B cell (primary cell): Measurements from ENCODE around the gene ADIPOR1. TPM values are rescaled to one million over a fixed set of nuclear protein-coding genes. Genes with fewer than 3 reads are reported as not detected.
"Not testable (repeated sequence)": the region's sequence is repeated elsewhere in the genome, so short reads cannot be mapped to it uniquely, and the experiment has no call there.

Experiments used
- ATAC-seq: fragments of 200-7000 bp; cut with Tn5 transposase; one replicate; pipeline ENCODE4 v1.10.0; 2021; ENCODE audit warnings: low read depth, mild to moderate bottlenecking, moderate number of reproducible peaks, moderate library complexity
- CTCF ChIA-PET: fragments of 350-600 bp; sonication (Branson Sonifier 250); formaldehyde crosslinking; loops from one replicate; lab custom pipeline; 2021; ENCODE audit warnings: antibody characterized with exemption, inconsistent platforms; lab: Charles Lee
- POLR2A ChIA-PET: fragments of 350-600 bp; sonication (Branson Sonifier 250); formaldehyde crosslinking; loops from one replicate; lab custom pipeline; 2021; ENCODE audit warnings: antibody characterized with exemption; lab: Charles Lee
- DNase-seq: peaks from one replicate; pipeline ENCODE4 v3.0.0; 2013
- H2AFZ ChIP-seq: 2 replicates; pipeline ENCODE4 v1.6.1; 2012; ENCODE audit warnings: mild to moderate bottlenecking, low read depth, low read length; ENCODE audit not compliant: insufficient read depth, poor library complexity, severe bottlenecking
- H3K27ac ChIP-seq, 2 donors: 1 replicate in 1 of 2; 2 replicates in 1 of 2; pipeline ENCODE4 v1.5.1; 2012 to 2013; ENCODE audit warnings: low read length in 2 of 2, mild to moderate bottlenecking in 2 of 2, moderate library complexity in 1 of 2
- H3K27me3 ChIP-seq, 4 experiments: fragments of 200-600 bp in 1 of 4; sonication (generic) in 1 of 4; replicated peaks in 1 of 4; 1 replicate in 2 of 4; 2 replicates in 2 of 4; pipeline versions ENCODE4 v1.6.1 to v1.7.0; 2013 to 2016; ENCODE audit warnings: low read length in 3 of 4, mild to moderate bottlenecking in 2 of 4, mixed read lengths in 1 of 4, moderate library complexity in 1 of 4; ENCODE audit not compliant: insufficient read depth in 4 of 4, control insufficient read depth in 3 of 4; ENCODE audit errors: control extremely low read depth in 1 of 4
- H3K36me3 ChIP-seq, 2 experiments: replicated peaks in 1 of 2; 1 replicate in 1 of 2; 2 replicates in 1 of 2; pipeline versions ENCODE4 v1.6.1 to v1.7.1; 2013; ENCODE audit warnings: low read length in 1 of 2; ENCODE audit not compliant: insufficient read depth in 2 of 2, control insufficient read depth in 1 of 2; ENCODE audit errors: control extremely low read depth in 1 of 2, extremely low read depth in 1 of 2
- H3K4me1 ChIP-seq, 2 donors: fragments of 200-600 bp in 1 of 2; sonication (generic) in 1 of 2; 1 replicate in 1 of 2; 2 replicates in 1 of 2; pipeline versions ENCODE4 v1.5.1 to v1.6.1; 2013 to 2017; ENCODE audit warnings: low read length in 2 of 2; ENCODE audit not compliant: control insufficient read depth in 2 of 2, insufficient read depth in 2 of 2
- H3K4me2 ChIP-seq: replicated peaks from 2 replicates; pipeline ENCODE3; 2012; ENCODE audit warnings: mild to moderate bottlenecking, low read depth, low read length; ENCODE audit not compliant: poor library complexity, severe bottlenecking
- H3K4me3 ChIP-seq, 5 experiments: fragments of 200-600 bp in 1 of 5; sonication (generic) in 1 of 5; 1 replicate in 3 of 5; 2 replicates in 2 of 5; pipeline versions ENCODE4 v1.5.1 to v1.7.0; 2011 to 2016; ENCODE audit warnings: low read length in 4 of 5, mild to moderate bottlenecking in 4 of 5, low read depth in 2 of 5, control low read depth in 1 of 5, moderate library complexity in 1 of 5; ENCODE audit not compliant: insufficient read depth in 1 of 5; ENCODE audit errors: control extremely low read depth in 1 of 5, extremely low read depth in 1 of 5
- H3K79me2 ChIP-seq: fragments of 200-600 bp; sonication (generic); one replicate; pipeline ENCODE4 v1.6.0; 2016; ENCODE audit warnings: low read length; ENCODE audit not compliant: control insufficient read depth, insufficient read depth
- H3K9ac ChIP-seq: fragments of 200-600 bp; sonication (generic); 2 replicates; pipeline ENCODE4 v1.6.1; 2017; ENCODE audit warnings: mild to moderate bottlenecking, low read length, moderate library complexity
- H3K9me3 ChIP-seq, 3 donors: one replicate each; pipeline versions ENCODE4 v1.6.1 to v1.7.1; 2013; ENCODE audit warnings: low read length in 2 of 3; ENCODE audit not compliant: control insufficient read depth in 2 of 3, insufficient read depth in 1 of 3; ENCODE audit errors: control extremely low read depth in 1 of 3
- H4K20me1 ChIP-seq: 2 replicates; pipeline ENCODE4 v1.6.0; 2012; ENCODE audit warnings: mild to moderate bottlenecking, low read length; ENCODE audit not compliant: insufficient read depth, control insufficient read depth, poor library complexity, severe bottlenecking
- H3K27ac Mint-ChIP-seq: one replicate; pipeline ENCODE4 v1.8.0; 2021; ENCODE audit warnings: mixed read lengths
- H3K27me3 Mint-ChIP-seq: one replicate; pipeline ENCODE4 v1.8.0; 2021; ENCODE audit warnings: mixed read lengths
- H3K4me1 Mint-ChIP-seq: one replicate; pipeline ENCODE4 v1.8.0; 2021; ENCODE audit warnings: mixed read lengths
- H3K4me3 Mint-ChIP-seq: one replicate; pipeline ENCODE4 v1.8.0; 2021; ENCODE audit warnings: mixed read lengths
- H3K9me3 Mint-ChIP-seq: one replicate; pipeline ENCODE4 v1.8.0; 2022; ENCODE audit warnings: mixed read lengths; ENCODE audit not compliant: insufficient read depth
- CTCF ChIP-seq: fragments of 200-600 bp; IDR thresholded peaks from one replicate; pipeline ENCODE4 v1.8.0; 2022; ENCODE audit warnings: antibody characterized with exemption, mild to moderate bottlenecking
- EZH2 ChIP-seq: IDR thresholded peaks from 2 replicates; pipeline ENCODE4 v1.6.1; 2012; ENCODE audit warnings: borderline replicate concordance, low read depth, mild to moderate bottlenecking, moderate library complexity, low read length; ENCODE audit not compliant: insufficient read depth, poor library complexity, severe bottlenecking
- WGBS: methylation state at CpG from one replicate; pipeline ENCODE4 v1.1.5; 2013; ENCODE audit warnings: missing lambda C conversion rate; ENCODE audit not compliant: insufficient coverage; 5-methylcytosine and 5-hydroxymethylcytosine counted together
- intact Hi-C: fragments of 100-400 bp; cut with micrococcal nuclease; formaldehyde crosslinking; loops from one replicate; pipeline ENCODE4 v1.10.0; 2022
- polyA plus RNA-seq: library from polyadenylated mRNA; depleted of rRNA; stranded (reverse); fragments of >200 nt; gene quantifications from 2 replicates; pipeline ENCODE4 v1.2.3, GENCODE V29; 2012
- total RNA-seq, 2 donors: library from RNA; stranded (reverse); fragments of 120-200 nt in 1 of 2; gene quantifications; 1 replicate in 1 of 2; 2 replicates in 1 of 2; pipeline versions ENCODE4 v1.2.3 to v1.2.4, GENCODE V29; 2013 to 2022

The ADIPOR1 gene
- total and polyA plus RNA-seq, 2 donors (not counting 1 experiment from before 2014, with no cell fraction given) = 44.2 to 49.5 TPM

- no peaks in the 10 kb centered on the region for H3K27me3 ChIP-seq
- POLR2A ChIA-PET = no interaction called here
- no peaks in the 10 kb centered on the region for H3K36me3 ChIP-seq
- 98% methylated on average over 4 of the region's 5 CpGs for whole genome bisulfite sequencing
- Mint-ChIP-seq H3K4me3 (no peak overlapping the region), H3K27me3 (no peaks in the 10 kb centered on the region), H3K27ac (no peak overlapping the region), H3K9me3 (no peaks in the 10 kb centered on the region), H3K4me1 (peaks cover 41% of the 10 kb centered on the region)
- DNase-seq = no peak
- H3K79me2 ChIP-seq = no peaks in the 10 kb centered on the region
- H3K4me2 ChIP-seq = no peak overlapping the region
- H3K9me3 ChIP-seq = no peaks in the 10 kb centered on the region
- no peak overlapping the region for H3K9ac ChIP-seq
- no peaks in the 10 kb centered on the region for H4K20me1 ChIP-seq
- no peak overlapping the region for H3K4me3 ChIP-seq
- no peak overlapping the region for H3K27ac ChIP-seq
- H2AFZ ChIP-seq = no peak overlapping the region
- CTCF ChIA-PET = interaction anchor here (3.5 kb wide), 1 partner anchor 11 kb away, joined by 25 read pairs; no protein-coding TSS in a partner anchor
- intact Hi-C loops = no loop called here
- ATAC-seq = no peak
- peaks cover 23 to 27% of the 10 kb centered on the region in 2 donors for H3K4me1 ChIP-seq
- TF ChIP-seq CTCF = no peak
- TF ChIP-seq EZH2 = no peak
These were observed 29.9 kb upstream of the ADIPOR1 start for GRCh38 chr1:202987922-202988583.

DNA sequence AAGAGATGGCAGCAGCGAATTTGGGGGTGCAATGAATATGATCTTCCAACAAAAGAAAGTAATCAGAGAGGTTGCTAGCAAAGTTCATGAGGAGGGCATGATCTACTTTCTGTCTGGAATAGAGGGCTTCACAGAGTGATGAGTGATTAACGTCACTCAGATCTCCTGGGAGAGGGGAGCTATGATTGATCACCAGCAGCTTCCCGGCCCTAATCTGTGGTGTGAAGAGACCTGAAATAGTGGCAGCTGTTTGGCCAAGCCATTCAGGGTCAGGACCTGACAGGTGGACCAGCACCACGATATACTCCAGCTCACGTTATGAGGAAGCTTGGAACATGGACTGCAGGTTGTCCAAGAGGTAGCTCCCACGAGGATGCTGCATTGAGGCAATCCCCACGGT is 29.1 kb upstream of the ADIPOR1 start:
- Histone ChIP-seq H3K4me2 (no peak overlapping the region), H3K9me3 (no peaks in the 10 kb centered on the region), H2AFZ (no peak overlapping the region), H3K4me1 (peaks cover 23 to 27% of the 10 kb centered on the region in 2 donors), H3K27me3 (no peaks in the 10 kb centered on the region), H4K20me1 (no peaks in the 10 kb centered on the region), H3K27ac (no peak overlapping the region), H3K36me3 (no peaks in the 10 kb centered on the region), H3K9ac (no peak overlapping the region), H3K79me2 (no peaks in the 10 kb centered on the region), H3K4me3 (no peak overlapping the region)
- CTCF ChIA-PET = interaction anchor here (3.5 kb wide), 1 partner anchor 11 kb away, joined by 25 read pairs; no protein-coding TSS in a partner anchor
- Mint-ChIP-seq H3K9me3 (no peaks in the 10 kb centered on the region), H3K27ac (no peak overlapping the region), H3K4me1 (peaks cover 41% of the 10 kb centered on the region), H3K27me3 (no peaks in the 10 kb centered on the region), H3K4me3 (no peak overlapping the region)
- DNase-seq = no peak
- intact Hi-C loops = no loop called here
- POLR2A ChIA-PET = no interaction called here
- ATAC-seq = no peak
- TF ChIP-seq CTCF (no peak), EZH2 (no peak)
- 93% methylated on average over 7 of the region's 7 CpGs for whole genome bisulfite sequencing

- H3K79me2 ChIP-seq, H3K4me3 ChIP-seq, H3K27ac ChIP-seq, H3K9ac ChIP-seq, intact Hi-C loops, ATAC-seq, H3K27ac Mint-ChIP-seq, H4K20me1 ChIP-seq, H3K4me3 Mint-ChIP-seq, H3K9me3 Mint-ChIP-seq, DNase-seq, H3K27me3 ChIP-seq, H3K27me3 Mint-ChIP-seq, H3K4me2 ChIP-seq, H3K9me3 ChIP-seq, CTCF ChIA-PET, H3K36me3 ChIP-seq, H2AFZ ChIP-seq: not testable (repeated sequence)
- H3K4me1 ChIP-seq = peaks cover 20 to 24% of the 10 kb centered on the region in 2 donors
- WGBS = 91% methylated on average over 3 of the region's 9 CpGs
- peaks cover 37% of the 10 kb centered on the region for H3K4me1 Mint-ChIP-seq
- POLR2A ChIA-PET = interaction anchor here (0.7 kb wide), 1 partner anchor 1777 kb away, joined by 6 read pairs; no protein-coding TSS in a partner anchor
These were observed 28.0 kb upstream of the ADIPOR1 start for GRCh38 chr1:202986120-202986519.
